Vagina (tissue), 2 donors: ENCODE measurements around the gene FAM107B. TPM values are rescaled to one million over a fixed set of nuclear protein-coding genes. Genes with fewer than 3 reads are reported as not detected.
A peak's percentile ranks its signal among the peaks of the same experiment; 100 is the strongest.

Experiments
- DNase-seq, 2 donors: peaks; one replicate each; pipeline ENCODE4 v3.0.0-alpha.2; 2017; ENCODE audit errors: extremely low spot score in 2 of 2
- H3K27ac ChIP-seq: fragments of 200-600 bp; sonication (generic); one replicate; pipeline ENCODE4 v1.5.1; 2019
- H3K27me3 ChIP-seq: fragments of 200-600 bp; sonication (generic); one replicate; pipeline ENCODE4 v1.5.1; 2019
- H3K36me3 ChIP-seq, 2 donors: fragments of 200-600 bp; sonication (generic); one replicate each; pipeline ENCODE4 v1.5.1; 2017 to 2019
- H3K4me1 ChIP-seq: fragments of 200-600 bp; sonication (generic); one replicate; pipeline ENCODE4 v1.5.1; 2019
- H3K4me3 ChIP-seq, 2 donors: fragments of 200-600 bp; sonication (generic); 1 replicate in 1 of 2; 2 replicates in 1 of 2; pipeline ENCODE4 v1.5.1; 2016 to 2019
- H3K9me3 ChIP-seq: fragments of 200-600 bp; sonication (generic); one replicate; pipeline ENCODE4 v1.5.1; 2019
- CTCF ChIP-seq, 3 experiments: fragments of 450-650 bp in 2 of 3; fragments of 200-600 bp in 1 of 3; sonication (generic) in 1 of 3; IDR thresholded peaks; one replicate each; pipeline ENCODE4 v1.5.1; 2017 to 2019; ENCODE audit warnings: antibody characterized with exemption in 3 of 3, mild to moderate bottlenecking in 2 of 3, moderate library complexity in 2 of 3
- POLR2A ChIP-seq, 2 donors: fragments of 450-650 bp; IDR thresholded peaks; one replicate each; pipeline ENCODE4 v1.6.1; 2017; ENCODE audit warnings: antibody characterized with exemption in 2 of 2, mild to moderate bottlenecking in 2 of 2, moderate library complexity in 2 of 2
- POLR2AphosphoS5 ChIP-seq, 2 donors: sonication (generic); formaldehyde crosslinking; IDR thresholded peaks; one replicate each; pipeline ENCODE4 v1.9.0; 2017; ENCODE audit warnings: antibody characterized with exemption in 2 of 2, mild to moderate bottlenecking in 2 of 2, low read depth in 1 of 2; ENCODE audit not compliant: insufficient read depth in 1 of 2
- intact Hi-C: fragments of 100-400 bp; cut with DNase I; formaldehyde crosslinking; loops from one replicate; pipeline ENCODE4 v1.15.1; 2023
- total RNA-seq: library from RNA; depleted of rRNA; stranded (reverse); fragments of >200 nt; gene quantifications from one replicate; pipeline ENCODE4 v1.2.3, GENCODE V29; 2016

The FAM107B gene
- total RNA-seq, 1 donor from 2014 or later = 33.4 TPM

- intact Hi-C loops = no loop called here
- H3K4me3 ChIP-seq = no peak overlapping the region
- DNase-seq = no peak
- no peaks in the 10 kb centered on the region for H3K36me3 ChIP-seq
- peaks cover 13% of the 10 kb centered on the region for H3K4me1 ChIP-seq
- no peak for TF ChIP-seq CTCF (IDR thresholded peaks at IDR 0.05)
- no peak for TF ChIP-seq POLR2AphosphoS5 (IDR thresholded peaks at IDR 0.05; ENCODE audit: insufficient read depth in 1 of 2, low read depth in 1 of 2)
- TF ChIP-seq POLR2A (IDR thresholded peaks at IDR 0.05) = no peak
- no peaks in the 10 kb centered on the region for H3K9me3 ChIP-seq
- no peaks in the 10 kb centered on the region for H3K27me3 ChIP-seq
- H3K27ac ChIP-seq = no peak overlapping the region
Measured at GRCh38 chr10:14580671-14581332, 193.9 kb downstream of the FAM107B start.

GRCh38 chr10:14579405-14579804 lies 195.3 kb downstream of the FAM107B start:
- Histone ChIP-seq H3K4me1 (peaks cover 20% of the 10 kb centered on the region), H3K27me3 (no peaks in the 10 kb centered on the region), H3K36me3 (no peaks in the 10 kb centered on the region), H3K4me3 (no peak overlapping the region), H3K27ac (peak overlapping the region; percentile 33), H3K9me3 (no peaks in the 10 kb centered on the region)
- TF ChIP-seq POLR2A (IDR thresholded peaks at IDR 0.05) = no peak
- TF ChIP-seq CTCF (IDR thresholded peaks at IDR 0.05) = no peak
- TF ChIP-seq POLR2AphosphoS5 (IDR thresholded peaks at IDR 0.05; ENCODE audit: insufficient read depth in 1 of 2, low read depth in 1 of 2) = no peak
- no peak for DNase-seq
- intact Hi-C loops = no loop called here

GRCh38 chr10:14578060-14578952 lies 196.4 kb downstream of the FAM107B start:
- Histone ChIP-seq H3K4me1 (peaks cover 29% of the 10 kb centered on the region), H3K9me3 (no peaks in the 10 kb centered on the region), H3K36me3 (no peaks in the 10 kb centered on the region), H3K27ac (peak overlapping the region; percentile 43), H3K27me3 (no peaks in the 10 kb centered on the region), H3K4me3 (no peak overlapping the region)
- intact Hi-C loops = no loop called here
- no peak for DNase-seq
- TF ChIP-seq POLR2A (IDR thresholded peaks at IDR 0.05) = no peak
- TF ChIP-seq POLR2AphosphoS5 (IDR thresholded peaks at IDR 0.05; ENCODE audit: insufficient read depth in 1 of 2, low read depth in 1 of 2) = peak in 1 of 2 donors; percentile 64
- TF ChIP-seq CTCF (IDR thresholded peaks at IDR 0.05) = no peak

- Histone ChIP-seq H3K27me3 (no peaks in the 10 kb centered on the region), H3K4me1 (peaks cover 50% of the 10 kb centered on the region), H3K9me3 (no peaks in the 10 kb centered on the region), H3K27ac (no peak overlapping the region), H3K4me3 (no peak overlapping the region), H3K36me3 (no peaks in the 10 kb centered on the region)
- intact Hi-C loops = no loop called here
- DNase-seq = no peak
- no peak for TF ChIP-seq CTCF (IDR thresholded peaks at IDR 0.05)
- TF ChIP-seq POLR2A (IDR thresholded peaks at IDR 0.05) = no peak
- TF ChIP-seq POLR2AphosphoS5 (IDR thresholded peaks at IDR 0.05; ENCODE audit: insufficient read depth in 1 of 2, low read depth in 1 of 2) = no peak
Measured at GRCh38 chr10:14574885-14575284, 199.8 kb downstream of the FAM107B start.
